Body of pancreas (tissue), 4 donors: ENCODE data around the gene CTAGE1.

Experiments used
- POLR2A ChIP-seq, 3 donors: fragments of 450-650 bp; IDR thresholded peaks; one replicate each; pipeline ENCODE4 v1.6.1; 2016; ENCODE audit warnings: antibody characterized with exemption in 3 of 3, mild to moderate bottlenecking in 2 of 3
- TF ChIP-seq, protein P1 (sequence below), 7 experiments: fragments of 450-650 bp in 4 of 7; fragments of 200-600 bp in 3 of 7; sonication (generic) in 3 of 7; IDR thresholded peaks; one replicate each; pipeline ENCODE4 v1.5.1; 2016 to 2019; ENCODE audit warnings: antibody characterized with exemption in 7 of 7

DNA sequence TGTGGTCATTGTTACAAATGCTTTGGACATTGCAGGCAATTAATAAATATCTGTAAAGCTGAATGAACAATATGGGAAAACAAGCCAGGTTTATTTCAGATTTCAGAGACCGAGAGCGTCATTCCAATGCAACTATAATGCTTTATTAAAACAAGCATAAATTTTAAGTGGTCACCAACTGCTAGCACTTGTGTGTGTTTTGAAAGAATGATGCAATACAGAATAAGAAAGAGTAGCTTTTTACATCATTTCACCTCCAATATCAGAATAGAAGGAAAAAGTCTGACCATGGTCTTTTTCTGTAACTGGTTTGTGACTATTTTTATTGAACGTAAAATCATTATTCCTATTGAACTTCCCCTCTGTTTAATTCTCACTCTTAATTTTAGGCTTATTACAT lies 7.6 kb downstream of the CTAGE1 start:
- TF ChIP-seq, protein P1, sequence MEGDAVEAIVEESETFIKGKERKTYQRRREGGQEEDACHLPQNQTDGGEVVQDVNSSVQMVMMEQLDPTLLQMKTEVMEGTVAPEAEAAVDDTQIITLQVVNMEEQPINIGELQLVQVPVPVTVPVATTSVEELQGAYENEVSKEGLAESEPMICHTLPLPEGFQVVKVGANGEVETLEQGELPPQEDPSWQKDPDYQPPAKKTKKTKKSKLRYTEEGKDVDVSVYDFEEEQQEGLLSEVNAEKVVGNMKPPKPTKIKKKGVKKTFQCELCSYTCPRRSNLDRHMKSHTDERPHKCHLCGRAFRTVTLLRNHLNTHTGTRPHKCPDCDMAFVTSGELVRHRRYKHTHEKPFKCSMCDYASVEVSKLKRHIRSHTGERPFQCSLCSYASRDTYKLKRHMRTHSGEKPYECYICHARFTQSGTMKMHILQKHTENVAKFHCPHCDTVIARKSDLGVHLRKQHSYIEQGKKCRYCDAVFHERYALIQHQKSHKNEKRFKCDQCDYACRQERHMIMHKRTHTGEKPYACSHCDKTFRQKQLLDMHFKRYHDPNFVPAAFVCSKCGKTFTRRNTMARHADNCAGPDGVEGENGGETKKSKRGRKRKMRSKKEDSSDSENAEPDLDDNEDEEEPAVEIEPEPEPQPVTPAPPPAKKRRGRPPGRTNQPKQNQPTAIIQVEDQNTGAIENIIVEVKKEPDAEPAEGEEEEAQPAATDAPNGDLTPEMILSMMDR (IDR thresholded peaks at IDR 0.05), result no peak
- no peak for TF ChIP-seq POLR2A (IDR thresholded peaks at IDR 0.05)
